Thoracic aorta (tissue), 2 donors: Measurements from ENCODE around the gene OR2A25. TPM values are rescaled to one million over a fixed set of nuclear protein-coding genes. Genes with fewer than 3 reads are reported as not detected.

Experiments used
- ATAC-seq: fragments of 150-250 bp; one replicate; pipeline ENCODE4 v1.8.0; 2017; ENCODE audit warnings: low read depth; ENCODE audit not compliant: insufficient number of reproducible peaks, low FRiP score
- DNase-seq: peaks from one replicate; pipeline ENCODE4 v3.0.0-alpha.2; 2020; ENCODE audit warnings: low spot score
- H3K27ac ChIP-seq, 2 donors: fragments of 200-600 bp; sonication (generic); 1 replicate in 1 of 2; 2 replicates in 1 of 2; pipeline ENCODE4 v1.5.1; 2016; ENCODE audit warnings: mild to moderate bottlenecking in 2 of 2, moderate library complexity in 2 of 2
- H3K27me3 ChIP-seq: fragments of 200-600 bp; sonication (generic); replicated peaks from 2 replicates; pipeline ENCODE4 v1.6.0; 2016; ENCODE audit warnings: mild to moderate bottlenecking; ENCODE audit not compliant: insufficient read depth
- H3K36me3 ChIP-seq: fragments of 200-600 bp; sonication (generic); one replicate; pipeline ENCODE4 v1.5.1; 2016
- H3K4me1 ChIP-seq, 2 donors: fragments of 200-600 bp; sonication (generic); 1 replicate in 1 of 2; 2 replicates in 1 of 2; pipeline versions ENCODE4 v1.5.1 to v1.6.0; 2016; ENCODE audit warnings: low read depth in 2 of 2, mild to moderate bottlenecking in 1 of 2; ENCODE audit not compliant: control insufficient read depth in 1 of 2
- H3K4me3 ChIP-seq: fragments of 200-600 bp; sonication (generic); 2 replicates; pipeline ENCODE4 v1.5.1; 2016; ENCODE audit warnings: mild to moderate bottlenecking
- H3K9me3 ChIP-seq: fragments of 200-600 bp; sonication (generic); 2 replicates; pipeline ENCODE4 v1.5.1; 2016
- CTCF ChIP-seq: fragments of 200-600 bp; sonication (generic); IDR thresholded peaks from one replicate; pipeline ENCODE4 v1.5.1; 2019; ENCODE audit warnings: antibody characterized with exemption
- total RNA-seq, 2 donors: library from RNA; depleted of rRNA; stranded (reverse); fragments of >200 nt; gene quantifications; one replicate each; pipeline versions ENCODE4 v1.1.0 to v1.2.3, GENCODE V29; 2016

Gene OR2A25
- total RNA-seq, 2 donors from 2014 or later = not detected

GRCh38 chr7:144109283-144109682 is 39.7 kb downstream of the OR2A25 start, which contains the start of gene OR2A2:
TSS of gene OR2A2 (plus strand) at chr7:144109583. CDS start at chr7:144109583, 0 bp downstream.
- Histone ChIP-seq H3K36me3 (no peaks in the 10 kb centered on the region), H3K27ac (no peak within 1 kb of the TSS), H3K27me3 (no peaks in the 10 kb centered on the region), H3K4me1 (no peaks in the 10 kb centered on the region), H3K9me3 (no peaks in the 10 kb centered on the region), H3K4me3 (no peak within 1 kb of the TSS)
- DNase-seq (no peak), ATAC-seq (no peak)
- no peak for TF ChIP-seq CTCF

GRCh38 chr7:144110272-144110671 is 40.7 kb downstream of the OR2A25 start:
- ATAC-seq = no peak

GRCh38 chr7:144113651-144114050 is 44.0 kb downstream of the OR2A25 start:
- Histone ChIP-seq H3K9me3 (no peaks in the 10 kb centered on the region), H3K27me3 (no peaks in the 10 kb centered on the region), H3K27ac (no peak overlapping the region), H3K4me3 (no peak overlapping the region), H3K36me3 (no peaks in the 10 kb centered on the region), H3K4me1 (no peaks in the 10 kb centered on the region)
- ATAC-seq = no peak
- DNase-seq = no peak
- TF ChIP-seq CTCF = no peak

More at GRCh38 chr7:144110272-144110671, 40.7 kb downstream of the OR2A25 start:
- Histone ChIP-seq H3K9me3 (no peaks in the 10 kb centered on the region), H3K4me1 (no peaks in the 10 kb centered on the region), H3K4me3 (no peak overlapping the region), H3K27ac (no peak overlapping the region), H3K36me3 (no peaks in the 10 kb centered on the region), H3K27me3 (no peaks in the 10 kb centered on the region)
- no peak for TF ChIP-seq CTCF
- no peak for DNase-seq

- DNase-seq (no peak), ATAC-seq (no peak)
- Histone ChIP-seq H3K4me1 (no peaks in the 10 kb centered on the region), H3K36me3 (no peaks in the 10 kb centered on the region), H3K27me3 (no peaks in the 10 kb centered on the region), H3K4me3 (no peak overlapping the region), H3K27ac (no peak overlapping the region), H3K9me3 (no peaks in the 10 kb centered on the region)
- no peak for TF ChIP-seq CTCF
Measured at GRCh38 chr7:144118341-144118740, 48.7 kb downstream of the OR2A25 start.

- DNase-seq = no peak
- no peak within 1 kb of the TSS for H3K4me3 ChIP-seq
- TF ChIP-seq CTCF = no peak
- no peaks in the 10 kb centered on the region for H3K9me3 ChIP-seq
- H3K4me1 ChIP-seq = no peaks in the 10 kb centered on the region
- H3K36me3 ChIP-seq = no peaks in the 10 kb centered on the region
- ATAC-seq = no peak
- no peaks in the 10 kb centered on the region for H3K27me3 ChIP-seq
- no peak within 1 kb of the TSS for H3K27ac ChIP-seq
Measured at GRCh38 chr7:144122876-144123275, 53.3 kb downstream of the OR2A25 start, which contains the start of gene OR2A14. TSS of gene OR2A14 (plus strand) at chr7:144123176. CDS start at chr7:144129113, 5,937 bp downstream.

Other genes with a start within 250 kb of the OR2A25 start
- 10 to 100 TPM; 28.4 to 28.6 TPM for gene TCAF1, start 167.6 kb upstream of the OR2A25 start, total RNA-seq
- gene OR2F2, start 134.6 kb upstream of the OR2A25 start, total RNA-seq = not detected
- gene OR2F1, start 115.0 kb upstream of the OR2A25 start, total RNA-seq = not detected
- gene OR6B1, start 69.5 kb upstream of the OR2A25 start, total RNA-seq = not detected
- not detected for gene OR2A5, start 20.9 kb upstream of the OR2A25 start, total RNA-seq
- not detected for gene OR2A12, start 16.5 kb downstream of the OR2A25 start, total RNA-seq
- gene OR2A2, start 39.8 kb downstream of the OR2A25 start, total RNA-seq = not detected
- not detected for gene OR2A14, start 53.4 kb downstream of the OR2A25 start, total RNA-seq
- 1 to 10 TPM; 1.6 to 5.8 TPM for gene CTAGE4, start 113.7 kb downstream of the OR2A25 start, total RNA-seq
- 1 to 10 TPM; 1.1 to 3.2 TPM for gene ARHGEF35, start 126.0 kb downstream of the OR2A25 start, total RNA-seq
- gene OR2A42, start 169.8 kb downstream of the OR2A25 start, total RNA-seq = under 1 TPM in 1 of 2 donors, not detected in 1; 0.49 TPM
- gene OR2A7, start 195.0 kb downstream of the OR2A25 start, total RNA-seq = 1 to 10 TPM in 1 of 2 donors, under 1 TPM in 1; 0.95 to 2.0 TPM
- gene CTAGE8, start 199.5 kb downstream of the OR2A25 start, total RNA-seq = 1 to 10 TPM in 1 of 2 donors, not detected in 1; 2.1 TPM
- gene OR2A1, start 242.6 kb downstream of the OR2A25 start, total RNA-seq = under 1 TPM in 1 of 2 donors, not detected in 1; 0.14 TPM